MCF 10A (cell line): ENCODE data around the gene TMEM238. TPM values are rescaled to one million over a fixed set of nuclear protein-coding genes. Genes with fewer than 3 reads are reported as not detected.
"Not testable (repeated sequence)": the region's sequence is repeated elsewhere in the genome, so short reads cannot be mapped to it uniquely, and the experiment has no call there.

ENCODE experiments used
- BruUV-seq: library from RNA; stranded (reverse); fragments of 400-500 nt; replicated peaks from 2 replicates; lab custom pipeline; 2021; lab: Mats Ljungman, UMichigan
- CTCF ChIA-PET: fragments of 300-600 bp; sonication (Branson Sonifier 250); formaldehyde crosslinking; extraction: SDS; loops from one replicate; lab custom pipeline; 2021; ENCODE audit warnings: antibody characterized with exemption, inconsistent platforms; lab: Yijun Ruan, JAX
- POLR2A ChIA-PET: fragments of 300-600, 350-650 bp; sonication (Branson Sonifier 250); formaldehyde crosslinking; extraction: SDS; loops from one replicate; lab custom pipeline; 2020; ENCODE audit warnings: antibody characterized with exemption, inconsistent platforms; lab: Yijun Ruan, JAX
- DNase-seq: peaks from one replicate; pipeline ENCODE4 v3.0.0-alpha.2; 2018; ENCODE audit not compliant: unreplicated experiment
- H3K27ac Mint-ChIP-seq: one replicate; pipeline ENCODE4 v1.8.0; 2022; ENCODE audit warnings: mild to moderate bottlenecking, low read depth, mixed read lengths; ENCODE audit not compliant: unreplicated experiment
- H3K27me3 Mint-ChIP-seq: one replicate; pipeline ENCODE4 v1.8.0; 2022; ENCODE audit warnings: mixed read lengths; ENCODE audit not compliant: insufficient read depth, unreplicated experiment
- H3K36me3 Mint-ChIP-seq: one replicate; pipeline ENCODE4 v1.8.0; 2022; ENCODE audit warnings: mild to moderate bottlenecking, moderate library complexity, mixed read lengths; ENCODE audit not compliant: insufficient read depth, unreplicated experiment
- H3K4me1 Mint-ChIP-seq: one replicate; pipeline ENCODE4 v1.8.0; 2022; ENCODE audit warnings: mixed read lengths; ENCODE audit not compliant: insufficient read depth, unreplicated experiment
- H3K4me3 Mint-ChIP-seq: one replicate; pipeline ENCODE4 v1.8.0; 2022; ENCODE audit warnings: mild to moderate bottlenecking, moderate library complexity, mixed read lengths; ENCODE audit not compliant: unreplicated experiment
- H3K9me3 Mint-ChIP-seq: one replicate; pipeline ENCODE4 v1.8.0; 2022; ENCODE audit warnings: mixed read lengths; ENCODE audit not compliant: unreplicated experiment
- intact Hi-C: fragments of 100-400 bp; cut with micrococcal nuclease; formaldehyde crosslinking; loops from 2 replicates; pipeline ENCODE4 v1.14.1; 2022
- total RNA-seq: library from RNA; stranded (reverse); gene quantifications from 2 replicates; pipeline ENCODE4 v1.2.3, GENCODE V29; 2022
- TF ChIP-seq, protein P1 (sequence below): fragments of 200-600 bp; IDR thresholded peaks from one replicate; pipeline ENCODE4 v1.8.0; 2022; ENCODE audit warnings: antibody characterized with exemption, mild to moderate bottlenecking; ENCODE audit not compliant: unreplicated experiment

Gene TMEM238
- total RNA-seq, 1 experiment from 2014 or later, result 14.9 TPM

DNA sequence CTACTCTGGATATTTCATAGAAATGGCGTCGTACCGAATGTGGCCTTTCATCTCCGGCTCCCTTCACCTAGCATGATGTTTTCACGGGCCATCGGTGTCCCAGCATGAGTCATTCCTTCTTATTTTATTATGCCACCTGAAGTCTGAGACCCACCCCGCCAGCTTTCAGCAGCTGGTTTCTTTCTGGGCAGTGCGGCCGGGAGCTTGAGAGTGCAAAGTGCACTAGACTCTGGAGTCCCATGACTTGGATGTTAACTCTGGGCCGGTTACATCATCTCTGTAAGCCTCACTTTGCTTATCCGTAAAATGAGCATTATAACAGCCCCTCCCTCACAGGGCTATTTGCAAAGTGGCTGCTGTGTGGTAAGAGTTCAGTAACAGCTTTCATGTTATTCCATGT is 50.2 kb downstream of the TMEM238 start:
- Mint-ChIP-seq H3K27ac (no peak overlapping the region), H3K4me3 (no peak overlapping the region), H3K27me3 (no peaks in the 10 kb centered on the region), H3K36me3 (peaks cover 8% of the 10 kb centered on the region), H3K4me1 (peaks cover 22% of the 10 kb centered on the region), H3K9me3 (no peaks in the 10 kb centered on the region)
- intact Hi-C loops, result no loop called here
- CTCF ChIA-PET, result interaction anchor here (4.0 kb wide), 1 partner anchor 32 kb away, joined by 38 read pairs; no protein-coding TSS in a partner anchor
- DNase-seq, result no peak
- TF ChIP-seq, protein P1, sequence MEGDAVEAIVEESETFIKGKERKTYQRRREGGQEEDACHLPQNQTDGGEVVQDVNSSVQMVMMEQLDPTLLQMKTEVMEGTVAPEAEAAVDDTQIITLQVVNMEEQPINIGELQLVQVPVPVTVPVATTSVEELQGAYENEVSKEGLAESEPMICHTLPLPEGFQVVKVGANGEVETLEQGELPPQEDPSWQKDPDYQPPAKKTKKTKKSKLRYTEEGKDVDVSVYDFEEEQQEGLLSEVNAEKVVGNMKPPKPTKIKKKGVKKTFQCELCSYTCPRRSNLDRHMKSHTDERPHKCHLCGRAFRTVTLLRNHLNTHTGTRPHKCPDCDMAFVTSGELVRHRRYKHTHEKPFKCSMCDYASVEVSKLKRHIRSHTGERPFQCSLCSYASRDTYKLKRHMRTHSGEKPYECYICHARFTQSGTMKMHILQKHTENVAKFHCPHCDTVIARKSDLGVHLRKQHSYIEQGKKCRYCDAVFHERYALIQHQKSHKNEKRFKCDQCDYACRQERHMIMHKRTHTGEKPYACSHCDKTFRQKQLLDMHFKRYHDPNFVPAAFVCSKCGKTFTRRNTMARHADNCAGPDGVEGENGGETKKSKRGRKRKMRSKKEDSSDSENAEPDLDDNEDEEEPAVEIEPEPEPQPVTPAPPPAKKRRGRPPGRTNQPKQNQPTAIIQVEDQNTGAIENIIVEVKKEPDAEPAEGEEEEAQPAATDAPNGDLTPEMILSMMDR, result no peak
- POLR2A ChIA-PET, result no interaction called here
- no TSS peak for BruUV-seq

DNA sequence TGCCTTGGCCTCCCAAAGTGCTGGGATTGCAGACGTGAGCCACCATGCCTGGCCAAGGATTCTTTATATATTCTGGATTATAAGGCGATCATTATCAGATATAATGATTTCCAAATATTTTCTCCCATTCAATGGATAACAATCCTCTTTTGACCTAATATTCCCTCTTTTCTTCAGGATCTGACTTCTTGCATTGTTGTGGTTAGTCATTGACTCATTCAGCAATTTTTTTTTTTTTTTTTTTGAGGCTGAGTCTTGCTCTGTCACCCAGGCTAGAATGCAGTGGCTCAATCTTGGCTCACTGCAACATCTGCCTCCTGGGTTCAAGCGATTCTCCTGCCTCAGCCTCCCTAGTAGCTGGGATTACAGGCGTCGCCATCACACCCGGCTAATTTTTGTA is 54.3 kb downstream of the TMEM238 start:
- peak; percentile 39 for DNase-seq
- POLR2A ChIA-PET, result interaction anchor here (1.6 kb wide), 1 partner anchor 9 kb away, joined by 3 read pairs; no protein-coding TSS in a partner anchor
- H3K27ac Mint-ChIP-seq, intact Hi-C loops, H3K4me1 Mint-ChIP-seq, H3K9me3 Mint-ChIP-seq, H3K4me3 Mint-ChIP-seq, BruUV-seq, H3K27me3 Mint-ChIP-seq: not testable (repeated sequence)
- CTCF ChIA-PET, result interaction anchor here (0.6 to 1.4 kb wide), 3 partner anchors 9 to 37 kb away, joined by 4 to 7 read pairs (median 5); no protein-coding TSS in a partner anchor
- peaks cover 10% of the 10 kb centered on the region for H3K36me3 Mint-ChIP-seq

Other genes starting within 250 kb of the TMEM238 start
- gene TNNT1, start 235.1 kb downstream of the TMEM238 start, total RNA-seq, result 32.3 and 46.8 TPM in 2 replicates
- gene TNNI3, start 226.6 kb downstream of the TMEM238 start, total RNA-seq, result 0.89 TPM in 1 of 2 replicates, not detected in the other
- gene DNAAF3, start 217.7 kb downstream of the TMEM238 start, total RNA-seq, result 3.9 and 4.9 TPM in 2 replicates
- gene SYT5, start 204.0 kb downstream of the TMEM238 start, total RNA-seq, result not detected in 2 replicates
- gene PTPRH, start 174.8 kb downstream of the TMEM238 start, total RNA-seq, result 0.56 and 2.3 TPM in 2 replicates
- 4.2 and 4.7 TPM in 2 replicates for gene TMEM86B, start 155.5 kb downstream of the TMEM238 start, total RNA-seq
- gene PPP6R1, start 125.3 kb downstream of the TMEM238 start, total RNA-seq, result 70.6 and 78.9 TPM in 2 replicates
- 49.2 and 53.1 TPM in 2 replicates for gene HSPBP1, start 104.2 kb downstream of the TMEM238 start, total RNA-seq
- gene BRSK1, start 100.3 kb downstream of the TMEM238 start, total RNA-seq, result 3.8 and 5.1 TPM in 2 replicates
- not detected in 2 replicates for gene TMEM150B, start 59.0 kb downstream of the TMEM238 start, total RNA-seq
- 12.9 and 16.8 TPM in 2 replicates for gene KMT5C, start 44.4 kb downstream of the TMEM238 start, total RNA-seq
- 0.33 and 0.93 TPM in 2 replicates for gene COX6B2, start 29.6 kb downstream of the TMEM238 start, total RNA-seq
- not detected in 2 replicates for gene GARIN5B, start 21.0 kb downstream of the TMEM238 start, total RNA-seq
- 4.2 TPM in 2 replicates for gene IL11, start 13.8 kb downstream of the TMEM238 start, total RNA-seq
- gene TMEM190, start 7.5 kb downstream of the TMEM238 start, total RNA-seq, result 0.58 and 0.59 TPM in 2 replicates
- gene RPL28, start 1.6 kb upstream of the TMEM238 start, total RNA-seq, result 2,816 and 2,868 TPM in 2 replicates
- gene UBE2S, start 23.5 kb upstream of the TMEM238 start, total RNA-seq, result 331 and 345 TPM in 2 replicates
- gene SHISA7, start 59.0 kb upstream of the TMEM238 start, total RNA-seq, result not detected in 2 replicates
- gene ISOC2, start 77.3 kb upstream of the TMEM238 start, total RNA-seq, result 34.3 and 59.9 TPM in 2 replicates
- gene C19orf85, start 80.5 kb upstream of the TMEM238 start, total RNA-seq, result 0.23 and 0.32 TPM in 2 replicates
- gene ZNF628, start 92.3 kb upstream of the TMEM238 start, total RNA-seq, result 6.2 and 12.1 TPM in 2 replicates
- gene NAT14, start 100.9 kb upstream of the TMEM238 start, total RNA-seq, result 16.6 and 22.8 TPM in 2 replicates
- gene SSC5D, start 104.1 kb upstream of the TMEM238 start, total RNA-seq, result 0.33 and 0.59 TPM in 2 replicates
- not detected in 2 replicates for gene SBK2, start 152.8 kb upstream of the TMEM238 start, total RNA-seq
- not detected in 2 replicates for gene SBK3, start 161.3 kb upstream of the TMEM238 start, total RNA-seq
- 11.6 and 12.6 TPM in 2 replicates for gene ZNF579, start 196.6 kb upstream of the TMEM238 start, total RNA-seq
- 13.5 and 16.3 TPM in 2 replicates for gene FIZ1, start 215.2 kb upstream of the TMEM238 start, total RNA-seq
- gene ZNF524, start 216.0 kb upstream of the TMEM238 start, total RNA-seq, result 15.7 and 17.6 TPM in 2 replicates
- 12.2 and 12.7 TPM in 2 replicates for gene ZNF865, start 221.4 kb upstream of the TMEM238 start, total RNA-seq
- gene ZNF784, start 240.3 kb upstream of the TMEM238 start, total RNA-seq, result 2.7 and 3.1 TPM in 2 replicates